Left colon (tissue), 2 donors: ENCODE measurements around the gene CABYR. TPM values are rescaled to one million over a fixed set of nuclear protein-coding genes. Genes with fewer than 3 reads are reported as not detected.
"Not testable (repeated sequence)": the region's sequence is repeated elsewhere in the genome, so short reads cannot be mapped to it uniquely, and the experiment has no call there.

Experiments used
- ATAC-seq: fragments of 200-7000 bp; cut with Tn5 transposase; one replicate; pipeline ENCODE4 v1.9.1; 2020; ENCODE audit warnings: mild to moderate bottlenecking, moderate library complexity
- DNase-seq, 2 donors: peaks; one replicate each; pipeline ENCODE4 v3.0.0-alpha.2; 2020
- intact Hi-C, 2 donors: fragments of 100-400 bp; cut with DNase I in 1 of 2; cut with micrococcal nuclease in 1 of 2; formaldehyde crosslinking; loops; one replicate each; pipeline versions ENCODE4 v1.11.2 to v1.14.0; 2022; cut with DNase I, micrococcal nuclease
- total RNA-seq, 2 donors: library from RNA; stranded (reverse); fragmentation: NEBNext Ultra II Directional; extraction: Animal tissue kit (Norgen Biotek cat#: 25700); gene quantifications; one replicate each; pipeline ENCODE4 v1.2.1, GENCODE V29; 2021
- donor health status: DM: no; HTN: no; CAD: no.
- donor health status: DM: yes; HTN: yes; CAD: no.

The CABYR gene
- total RNA-seq, 2 donors from 2014 or later = 0.47 to 0.79 TPM

- DNase-seq = no peak
- ATAC-seq = no peak
- intact Hi-C loops = no loop called here
Observed at GRCh38 chr18:24121625-24122024, 17.2 kb upstream of the CABYR start.

GRCh38 chr18:24126155-24126961 is 12.5 kb upstream of the CABYR start:
- intact Hi-C loops = no loop called here
- DNase-seq = no peak
- ATAC-seq = peak; percentile 30

GRCh38 chr18:24127735-24128134 is 11.1 kb upstream of the CABYR start:
- intact Hi-C loops = no loop called here
- DNase-seq (no peak), ATAC-seq (peak; percentile 37)

GRCh38 chr18:24128700-24129099 is 10.2 kb upstream of the CABYR start:
- intact Hi-C loops = no loop called here
- no peak for DNase-seq
- ATAC-seq = no peak

GRCh38 chr18:24130494-24130893 is 8.4 kb upstream of the CABYR start:
- DNase-seq (no peak), ATAC-seq (peak; percentile 92)
- intact Hi-C loops = no loop called here

GRCh38 chr18:24136967-24137373 is 1.9 kb upstream of the CABYR start:
- ATAC-seq = no peak
- intact Hi-C loops = no loop called here
- DNase-seq = no peak

- peak; percentile 51 for ATAC-seq
- no peak for DNase-seq
- intact Hi-C loops = no loop called here
Observed at GRCh38 chr18:24138409-24138788, 463 bp upstream of the CABYR start.

- intact Hi-C loops = no loop called here
- DNase-seq (no peak), ATAC-seq (no peak)
Observed at GRCh38 chr18:24140697-24141096, 1.8 kb downstream of the CABYR start.

GRCh38 chr18:24142376-24142775 is 3.5 kb downstream of the CABYR start:
- DNase-seq (no peak), ATAC-seq (no peak)
- intact Hi-C loops = no loop called here

GRCh38 chr18:24149591-24149990 is 10.7 kb downstream of the CABYR start:
- DNase-seq, ATAC-seq, intact Hi-C loops: not testable (repeated sequence)

- no peak for ATAC-seq
- DNase-seq = no peak
- intact Hi-C loops = no loop called here
Observed at GRCh38 chr18:24153397-24153796, 14.5 kb downstream of the CABYR start.

- DNase-seq = no peak
- intact Hi-C loops = no loop called here
- ATAC-seq = no peak
Observed at GRCh38 chr18:24157855-24158254, 19.0 kb downstream of the CABYR start.

GRCh38 chr18:24160086-24160485 is 21.2 kb downstream of the CABYR start:
- intact Hi-C loops = no loop called here
- ATAC-seq = no peak
- DNase-seq = no peak

- ATAC-seq (peak; percentile 59), DNase-seq (no peak)
Observed at GRCh38 chr18:24161304-24161703, 22.4 kb downstream of the CABYR start.

GRCh38 chr18:24168496-24168895 is 29.6 kb downstream of the CABYR start:
- intact Hi-C loops = no loop called here

More at GRCh38 chr18:24161304-24161703, 22.4 kb downstream of the CABYR start:
- intact Hi-C loops = no loop called here

GRCh38 chr18:24170360-24170759 is 31.5 kb downstream of the CABYR start:
- ATAC-seq (no peak), DNase-seq (no peak)
- intact Hi-C loops = no loop called here

More at GRCh38 chr18:24168496-24168895, 29.6 kb downstream of the CABYR start:
- DNase-seq (no peak), ATAC-seq (no peak)

GRCh38 chr18:24173997-24174396 is 35.1 kb downstream of the CABYR start:
- intact Hi-C loops = no loop called here
- ATAC-seq (no peak), DNase-seq (no peak)

GRCh38 chr18:24176727-24177416 is 38.0 kb downstream of the CABYR start:
- intact Hi-C loops = loop anchor here in 1 of 2 donors (2.0 kb wide), 1 partner anchor 94 kb away; no protein-coding TSS in a partner anchor
- DNase-seq (peak; percentile 39 to 81), ATAC-seq (peak; percentile 69)

GRCh38 chr18:24177499-24178133 is 38.8 kb downstream of the CABYR start:
- DNase-seq = no peak
- intact Hi-C loops = loop anchor here in 1 of 2 donors (2.0 kb wide), 1 partner anchor 93 kb away; no protein-coding TSS in a partner anchor
- ATAC-seq = no peak

- intact Hi-C loops = no loop called here
- no peak for ATAC-seq
Observed at GRCh38 chr18:24180048-24180447, 41.2 kb downstream of the CABYR start.

More at GRCh38 chr18:24180048-24180447, 41.2 kb downstream of the CABYR start:
- DNase-seq = no peak
